Heart left ventricle (tissue), 16 donors: ENCODE measurements around the gene CCM2. TPM values are rescaled to one million over a fixed set of nuclear protein-coding genes. Genes with fewer than 3 reads are reported as not detected.
"Not testable (repeated sequence)": the region's sequence is repeated elsewhere in the genome, so short reads cannot be mapped to it uniquely, and the experiment has no call there.

Experiments
- ATAC-seq, 4 donors: fragments of 200-7000 bp; cut with Tn5 transposase; one replicate each; pipeline ENCODE4 v1.9.1; 2020 to 2022; ENCODE audit warnings: moderate library complexity in 4 of 4, mild to moderate bottlenecking in 3 of 4, moderate number of reproducible peaks in 1 of 4
- DNase-seq, 5 donors: peaks; one replicate each; pipeline ENCODE4 v3.0.0-alpha.2; 2020
- H3K27ac ChIP-seq, 12 donors: fragments of 200-600 bp; sonication (generic) in 4 of 12; one replicate each; pipeline versions ENCODE4 v1.5.0 to v1.8.0; 2016 to 2022; ENCODE audit warnings: mild to moderate bottlenecking in 2 of 12
- H3K27me3 ChIP-seq, 9 donors: fragments of 200-600 bp; sonication (generic) in 2 of 9; one replicate each; pipeline versions ENCODE4 v1.5.1 to v1.8.0; 2016 to 2022; ENCODE audit warnings: mild to moderate bottlenecking in 3 of 9
- H3K36me3 ChIP-seq, 9 donors: fragments of 200-600 bp; sonication (generic) in 2 of 9; one replicate each; pipeline versions ENCODE4 v1.5.0 to v1.8.0; 2018 to 2022; ENCODE audit warnings: mild to moderate bottlenecking in 2 of 9
- H3K4me1 ChIP-seq, 12 donors: fragments of 200-600 bp; sonication (generic) in 4 of 12; one replicate each; pipeline versions ENCODE4 v1.5.0 to v1.8.0; 2016 to 2022; ENCODE audit warnings: mild to moderate bottlenecking in 3 of 12
- H3K4me3 ChIP-seq, 12 donors: fragments of 200-600 bp; sonication (generic) in 4 of 12; one replicate each; pipeline versions ENCODE4 v1.5.0 to v1.8.0; 2017 to 2022; ENCODE audit warnings: mild to moderate bottlenecking in 9 of 12, moderate library complexity in 4 of 12
- H3K9me3 ChIP-seq, 12 donors: fragments of 200-600 bp; sonication (generic) in 4 of 12; one replicate each; pipeline versions ENCODE4 v1.5.0 to v1.8.0; 2016 to 2022; ENCODE audit warnings: mild to moderate bottlenecking in 1 of 12
- CTCF ChIP-seq, 12 donors: fragments of 200-600 bp; sonication (generic) in 4 of 12; IDR thresholded peaks; one replicate each; pipeline versions ENCODE4 v1.5.0 to v1.8.0; 2018 to 2022; ENCODE audit warnings: antibody characterized with exemption in 12 of 12, mild to moderate bottlenecking in 5 of 12
- POLR2A ChIP-seq, 2 donors: fragments of 450-650 bp; IDR thresholded peaks; one replicate each; pipeline ENCODE4 v1.6.1; 2017; ENCODE audit warnings: antibody characterized with exemption in 2 of 2, mild to moderate bottlenecking in 2 of 2, moderate library complexity in 2 of 2
- WGBS, 4 donors: extraction: QIAGEN DNeasy Blood & Tissue Kit in 2 of 4; methylation state at CpG; one replicate each; pipeline versions ENCODE4 v1.1.5 to v1.1.7; 2013 to 2018; 5-methylcytosine and 5-hydroxymethylcytosine counted together
- intact Hi-C, 10 donors: fragments of 100-400 bp; cut with DNase I; formaldehyde crosslinking; loops; one replicate each; pipeline versions ENCODE4 v1.11.1 to v1.14.2; 2022
- polyA plus RNA-seq, 2 donors: library from polyadenylated mRNA; stranded (reverse); fragments of 200-250 nt; gene quantifications; one replicate each; pipeline ENCODE4 v1.2.3, GENCODE V29; 2013
- total RNA-seq, 9 donors: library from RNA; depleted of rRNA in 2 of 9; stranded (reverse); fragments of >200 nt in 2 of 9; fragmentation: NEBNext Ultra II Directional in 3 of 9; extraction: Animal tissue kit (Norgen Biotek cat#: 25700) in 3 of 9; gene quantifications; one replicate each; pipeline versions ENCODE4 v1.1.0 to v1.2.4, GENCODE V29; 2016 to 2023
- donor health status: ischemic (EF 13 %, LVEDD 7.1; RV severe dilation, severe dysfunction).
- donor health status: healthy with polysubstance abuse.
- donor health status: DM: no; HTN: yes; CAD: no.
- donor health status: DM: no; HTN: no; CAD: no.
- donor health status: ischemic (EF 25% LVEDD 6.9; RV normal size, moderate dysfunction).
- donor health status: ischemic (EF 25% LVEDD 5.7; RV mildly dilated, moderate dysfunction).
- donor health status: healthy.
- donor health status: DM: yes; HTN: yes; CAD: no.
- donor health status: ischemic (EF 35%, LVEDD 5.7; RV mildly dilated, moderate dysfunction).
- donor health status: nonischemic (EF 11% LVEDD 7.7; RV severe dilation, severe dysfunction).
- donor health status: DM: yes; HTN: yes; CAD: no.
- donor health status: PGD.
- donor health status: ischemic (EF 29% LVEDD 5.4; RV normal size, mild dysfunction).
- donor health status: nonischemic (EF 23%, LVEDD 6.1; RV moderate dilation, normal function).

The CCM2 gene
- total and polyA plus RNA-seq, 11 donors = 24.7 to 68.2 (median 35.3) TPM

DNA sequence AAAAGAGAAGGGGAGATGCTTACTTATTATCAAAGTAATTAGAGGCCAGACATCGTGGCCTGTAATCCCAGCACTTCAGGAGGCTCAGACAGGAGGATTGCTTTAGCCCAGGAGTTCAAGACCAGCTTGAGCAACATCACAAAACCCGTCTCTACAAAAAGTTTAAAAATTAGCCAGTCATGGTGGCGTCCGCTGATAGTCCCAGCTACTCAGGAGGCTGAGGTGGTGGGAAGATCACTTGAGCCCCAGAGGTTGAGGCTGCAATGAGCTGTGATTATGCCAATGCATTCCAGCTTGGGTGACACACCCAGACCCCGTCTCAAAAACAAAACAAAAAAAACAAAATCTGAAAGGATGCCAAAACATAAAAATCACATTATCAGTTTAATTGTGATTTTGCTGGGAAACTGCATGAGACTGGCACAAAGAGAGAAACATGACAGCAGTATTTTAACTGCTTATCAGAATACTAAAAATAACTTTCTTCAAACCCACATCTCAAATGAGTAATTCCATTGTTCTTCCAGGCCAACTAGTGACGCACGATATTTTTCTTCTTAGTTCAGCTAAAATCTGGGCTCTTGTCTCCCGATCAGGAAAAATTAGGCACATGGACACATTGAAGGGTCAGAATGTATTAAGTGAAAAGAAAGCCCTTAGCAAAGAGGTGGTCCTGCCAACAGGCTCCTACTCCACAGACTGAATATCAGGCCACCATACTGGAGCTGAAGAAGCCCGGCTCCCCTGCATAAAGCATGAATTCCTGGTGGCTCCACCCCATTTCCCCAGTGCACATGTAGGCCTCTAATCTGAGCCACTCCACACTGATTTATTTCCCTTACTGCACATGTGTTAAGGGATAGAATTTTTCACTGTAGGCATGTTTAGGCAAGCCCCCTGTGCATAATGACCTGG, 9.6 kb upstream of the CCM2 start:
- Histone ChIP-seq H3K27me3 (no peaks in the 10 kb centered on the region), H3K9me3 (no peaks in the 10 kb centered on the region), H3K27ac (peak overlapping the region in 10 of 12 donors; percentile 3 to 73 (median 27)), H3K4me3 (no peak overlapping the region), H3K4me1 (peaks cover 0 to 39% (median 20%) of the 10 kb centered on the region in 12 donors), H3K36me3 (peaks cover 0 to 5% (median 0%) of the 10 kb centered on the region in 9 donors)
- intact Hi-C loops = no loop called here
- no peak for ATAC-seq
- DNase-seq = no peak
- WGBS, 4 donors = 59 to 67% (median 62%) methylated on average over 9 of the region's 9 CpGs
- TF ChIP-seq CTCF (IDR thresholded peaks at IDR 0.05) (no peak), POLR2A (IDR thresholded peaks at IDR 0.05) (no peak)

GRCh38 chr7:44992004-44992795, 7.8 kb upstream of the CCM2 start:
- H3K36me3 ChIP-seq, DNase-seq, intact Hi-C loops, H3K27me3 ChIP-seq, H3K27ac ChIP-seq, ATAC-seq, H3K4me3 ChIP-seq, H3K9me3 ChIP-seq: not testable (repeated sequence)
- WGBS, 4 donors = 82 to 88% (median 85%) methylated on average over 13 to 21 of the region's 21 CpGs
- peaks cover 0 to 25% (median 12%) of the 10 kb centered on the region in 12 donors for H3K4me1 ChIP-seq

- no peaks in the 10 kb centered on the region for H3K27me3 ChIP-seq
- peaks cover 0 to 32% (median 7%) of the 10 kb centered on the region in 12 donors for H3K4me1 ChIP-seq
- no peak for DNase-seq
- intact Hi-C loops = no loop called here
- peak overlapping the region in 1 of 12 donors; percentile 44 for H3K27ac ChIP-seq
- no peak overlapping the region for H3K4me3 ChIP-seq
- 69 to 72% (median 71%) methylated on average over 5 of the region's 5 CpGs for WGBS, 4 donors
- no peak for ATAC-seq
- TF ChIP-seq CTCF (IDR thresholded peaks at IDR 0.05) (no peak), POLR2A (IDR thresholded peaks at IDR 0.05) (no peak)
- H3K36me3 ChIP-seq = no peaks in the 10 kb centered on the region
- H3K9me3 ChIP-seq = no peaks in the 10 kb centered on the region
Observed at GRCh38 chr7:44994877-44995554, 5.0 kb upstream of the CCM2 start.

- intact Hi-C loops = no loop called here
- 95 to 98% (median 97%) methylated on average over 8 of the region's 8 CpGs for WGBS, 4 donors
- no peak for DNase-seq
Observed at GRCh38 chr7:44995555-44996493, 4.2 kb upstream of the CCM2 start.

More at GRCh38 chr7:44995555-44996493, 4.2 kb upstream of the CCM2 start:
- Histone ChIP-seq H3K9me3 (no peaks in the 10 kb centered on the region), H3K4me3 (no peak overlapping the region), H3K27me3 (no peaks in the 10 kb centered on the region), H3K27ac (peak overlapping the region in 1 of 12 donors; percentile 44), H3K4me1 (peaks cover 0 to 28% (median 3%) of the 10 kb centered on the region in 12 donors), H3K36me3 (no peaks in the 10 kb centered on the region)
- TF ChIP-seq CTCF (IDR thresholded peaks at IDR 0.05) = no peak
- no peak for TF ChIP-seq POLR2A (IDR thresholded peaks at IDR 0.05)
- ATAC-seq = no peak
